Endothelial cell (in vitro differentiated cells): Measurements from ENCODE around the gene ARID3C. TPM values are rescaled to one million over a fixed set of nuclear protein-coding genes. Genes with fewer than 3 reads are reported as not detected.

ENCODE experiments used
- DNase-seq: peaks from one replicate; pipeline ENCODE4 v3.0.0; 2021; ENCODE audit warnings: low spot score
- H3K27ac Mint-ChIP-seq: one replicate; pipeline ENCODE4 v1.8.0; 2021; ENCODE audit warnings: mixed read lengths, inconsistent platforms; ENCODE audit not compliant: unreplicated experiment
- H3K27me3 Mint-ChIP-seq: one replicate; pipeline ENCODE4 v1.8.0; 2021; ENCODE audit warnings: mild to moderate bottlenecking, moderate library complexity, mixed read lengths, inconsistent platforms; ENCODE audit not compliant: unreplicated experiment
- H3K36me3 Mint-ChIP-seq: one replicate; pipeline ENCODE4 v1.8.0; 2021; ENCODE audit warnings: mild to moderate bottlenecking, low read depth, mixed read lengths, inconsistent platforms; ENCODE audit not compliant: unreplicated experiment
- H3K4me1 Mint-ChIP-seq: one replicate; pipeline ENCODE4 v1.8.0; 2021; ENCODE audit warnings: mild to moderate bottlenecking, mixed read lengths, inconsistent platforms; ENCODE audit not compliant: unreplicated experiment
- H3K4me3 Mint-ChIP-seq: one replicate; pipeline ENCODE4 v1.8.0; 2021; ENCODE audit warnings: mild to moderate bottlenecking, mixed read lengths, inconsistent platforms; ENCODE audit not compliant: unreplicated experiment
- H3K9me3 Mint-ChIP-seq: one replicate; pipeline ENCODE4 v1.8.0; 2021; ENCODE audit warnings: mixed read lengths, inconsistent platforms; ENCODE audit not compliant: unreplicated experiment
- total RNA-seq: library from RNA; stranded (reverse); fragmentation: NEBNext Ultra II Directional; extraction: Animal tissue kit (Norgen Biotek cat#: 25700); gene quantifications from one replicate; pipeline ENCODE4 v1.2.1, GENCODE V29; 2021; ENCODE audit not compliant: unreplicated experiment
- TF ChIP-seq, protein P1 (sequence below): fragments of 200-600 bp; sonication (generic); IDR thresholded peaks from one replicate; pipeline ENCODE4 v1.5.0; 2021; ENCODE audit warnings: antibody characterized with exemption; ENCODE audit not compliant: unreplicated experiment

ARID3C gene
- total RNA-seq, 1 donor from 2014 or later, result not detected

DNA sequence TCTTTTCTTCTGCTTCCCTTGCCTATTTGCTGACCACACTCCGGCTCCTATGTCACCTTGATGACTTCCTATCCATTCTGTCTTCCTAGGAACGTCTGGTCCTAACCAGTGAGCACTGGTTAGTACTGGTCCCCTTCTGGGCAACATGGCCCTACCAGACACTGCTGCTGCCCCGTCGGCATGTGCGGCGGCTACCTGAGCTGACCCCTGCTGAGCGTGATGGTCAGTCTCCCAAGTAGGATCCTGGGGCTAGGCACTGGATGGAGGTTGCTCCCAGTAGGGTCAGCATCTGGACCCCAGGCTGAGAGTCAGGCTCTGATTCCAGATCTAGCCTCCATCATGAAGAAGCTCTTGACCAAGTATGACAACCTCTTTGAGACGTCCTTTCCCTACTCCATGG, 19.8 kb upstream of the ARID3C start:
- no peaks in the 10 kb centered on the region for H3K9me3 Mint-ChIP-seq
- DNase-seq, result no peak
- peaks cover 11% of the 10 kb centered on the region for H3K36me3 Mint-ChIP-seq
- H3K27me3 Mint-ChIP-seq, result peaks cover 15% of the 10 kb centered on the region
- H3K27ac Mint-ChIP-seq, result no peak overlapping the region
- TF ChIP-seq, protein P1, sequence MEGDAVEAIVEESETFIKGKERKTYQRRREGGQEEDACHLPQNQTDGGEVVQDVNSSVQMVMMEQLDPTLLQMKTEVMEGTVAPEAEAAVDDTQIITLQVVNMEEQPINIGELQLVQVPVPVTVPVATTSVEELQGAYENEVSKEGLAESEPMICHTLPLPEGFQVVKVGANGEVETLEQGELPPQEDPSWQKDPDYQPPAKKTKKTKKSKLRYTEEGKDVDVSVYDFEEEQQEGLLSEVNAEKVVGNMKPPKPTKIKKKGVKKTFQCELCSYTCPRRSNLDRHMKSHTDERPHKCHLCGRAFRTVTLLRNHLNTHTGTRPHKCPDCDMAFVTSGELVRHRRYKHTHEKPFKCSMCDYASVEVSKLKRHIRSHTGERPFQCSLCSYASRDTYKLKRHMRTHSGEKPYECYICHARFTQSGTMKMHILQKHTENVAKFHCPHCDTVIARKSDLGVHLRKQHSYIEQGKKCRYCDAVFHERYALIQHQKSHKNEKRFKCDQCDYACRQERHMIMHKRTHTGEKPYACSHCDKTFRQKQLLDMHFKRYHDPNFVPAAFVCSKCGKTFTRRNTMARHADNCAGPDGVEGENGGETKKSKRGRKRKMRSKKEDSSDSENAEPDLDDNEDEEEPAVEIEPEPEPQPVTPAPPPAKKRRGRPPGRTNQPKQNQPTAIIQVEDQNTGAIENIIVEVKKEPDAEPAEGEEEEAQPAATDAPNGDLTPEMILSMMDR, result no peak
- peaks cover 31% of the 10 kb centered on the region for H3K4me1 Mint-ChIP-seq
- H3K4me3 Mint-ChIP-seq, result peak overlapping the region; percentile 11

DNA sequence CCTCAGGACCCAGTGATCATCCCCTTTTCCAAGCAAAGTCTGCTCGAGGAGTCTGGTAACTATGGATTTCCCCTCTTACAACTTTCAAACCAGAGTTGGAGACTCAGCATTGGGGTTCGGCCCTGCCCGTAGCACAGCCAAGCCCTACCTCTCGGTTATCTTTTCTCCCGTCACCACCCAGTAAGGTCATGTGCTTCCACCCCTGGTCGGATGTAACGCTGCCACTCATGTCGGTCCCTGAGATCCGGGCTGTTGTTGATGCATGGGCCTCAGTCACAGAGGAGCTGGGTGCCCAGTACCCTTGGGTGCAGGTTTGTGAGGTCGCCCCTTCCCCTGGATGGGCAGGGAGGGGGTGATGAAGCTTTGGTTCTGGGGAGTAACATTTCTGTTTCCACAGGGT, 18.8 kb upstream of the ARID3C start:
- Mint-ChIP-seq H3K36me3 (peaks cover 11% of the 10 kb centered on the region), H3K9me3 (no peaks in the 10 kb centered on the region), H3K4me1 (peaks cover 22% of the 10 kb centered on the region), H3K27ac (no peak overlapping the region), H3K27me3 (peaks cover 15% of the 10 kb centered on the region), H3K4me3 (peak overlapping the region; percentile 92)
- no peak for DNase-seq
- TF ChIP-seq, protein P1, result no peak

DNA sequence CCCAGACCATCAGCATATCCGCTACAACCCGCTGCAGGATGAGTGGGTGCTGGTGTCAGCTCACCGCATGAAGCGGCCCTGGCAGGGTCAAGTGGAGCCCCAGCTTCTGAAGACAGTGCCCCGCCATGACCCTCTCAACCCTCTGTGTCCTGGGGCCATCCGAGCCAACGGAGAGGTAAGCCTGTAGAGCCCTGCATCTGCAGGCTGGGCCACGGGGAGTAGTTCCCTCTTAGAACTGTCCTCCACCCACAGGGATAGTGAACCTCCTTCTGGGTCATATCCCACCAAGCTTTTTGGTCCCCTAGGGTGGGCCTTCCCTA, 18.2 kb upstream of the ARID3C start:
- DNase-seq, result no peak
- Mint-ChIP-seq H3K4me1 (peaks cover 16% of the 10 kb centered on the region), H3K9me3 (no peaks in the 10 kb centered on the region), H3K4me3 (peak overlapping the region; percentile 92), H3K27me3 (peaks cover 13% of the 10 kb centered on the region), H3K36me3 (peaks cover 11% of the 10 kb centered on the region), H3K27ac (no peak overlapping the region)
- TF ChIP-seq, protein P1, result no peak

DNA sequence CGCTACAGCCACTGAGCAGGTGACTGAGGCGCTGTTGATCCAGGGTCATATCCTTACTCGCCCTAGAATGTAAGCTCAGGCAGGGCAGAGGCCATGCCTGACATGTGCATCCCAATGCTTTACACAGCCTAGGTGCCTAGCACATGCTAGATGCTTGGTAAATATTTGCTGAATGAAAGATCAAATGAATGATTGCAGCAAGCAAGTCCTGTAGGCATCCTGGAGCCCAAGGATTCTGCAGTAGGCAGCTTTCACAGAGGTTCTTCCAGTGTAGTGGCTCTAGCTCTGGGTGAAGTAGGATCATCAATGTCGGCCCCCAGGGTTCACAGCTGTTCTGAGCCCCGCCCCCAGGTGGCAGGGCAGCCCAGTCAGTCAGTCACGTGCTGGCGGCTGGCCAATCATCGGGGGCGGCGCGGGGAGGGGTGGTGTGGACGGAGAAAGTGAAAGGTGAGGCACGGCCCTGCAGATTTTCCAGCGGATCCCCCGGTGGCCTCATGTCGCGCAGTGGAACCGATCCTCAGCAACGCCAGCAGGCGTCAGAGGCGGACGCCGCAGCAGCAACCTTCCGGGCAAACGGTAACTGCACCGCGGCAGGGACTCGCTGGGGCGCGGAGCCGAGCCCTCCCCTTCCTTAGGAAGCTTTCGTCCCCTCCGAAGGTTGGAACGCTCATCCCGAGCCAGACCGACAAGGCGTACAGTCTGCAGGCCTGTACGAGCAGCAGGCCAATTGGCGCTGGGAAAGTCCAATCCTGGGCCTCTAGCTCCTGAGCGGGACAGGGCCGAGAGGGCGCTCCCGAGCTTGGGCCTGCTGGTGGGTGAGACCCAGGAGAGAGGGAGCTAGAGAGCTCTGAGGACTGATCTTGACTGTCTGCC, 17.6 kb upstream of the ARID3C start, which contains the start of gene GALT:
Gene GALT (plus strand): TSS at position 465 of the 873 bp plus-strand sequence. CDS start 30 bp downstream, at position 495.
- peak; percentile 95 for DNase-seq
- H3K36me3 Mint-ChIP-seq, result peaks cover 11% of the 10 kb centered on the region
- peaks cover 12% of the 10 kb centered on the region for H3K27me3 Mint-ChIP-seq
- H3K9me3 Mint-ChIP-seq, result no peaks in the 10 kb centered on the region
- peak within 1 kb of the TSS; percentile 92 for H3K4me3 Mint-ChIP-seq
- H3K4me1 Mint-ChIP-seq, result peaks cover 12% of the 10 kb centered on the region
- TF ChIP-seq, protein P1, result peak; percentile 26
- H3K27ac Mint-ChIP-seq, result peak within 1 kb of the TSS; percentile 18

DNA sequence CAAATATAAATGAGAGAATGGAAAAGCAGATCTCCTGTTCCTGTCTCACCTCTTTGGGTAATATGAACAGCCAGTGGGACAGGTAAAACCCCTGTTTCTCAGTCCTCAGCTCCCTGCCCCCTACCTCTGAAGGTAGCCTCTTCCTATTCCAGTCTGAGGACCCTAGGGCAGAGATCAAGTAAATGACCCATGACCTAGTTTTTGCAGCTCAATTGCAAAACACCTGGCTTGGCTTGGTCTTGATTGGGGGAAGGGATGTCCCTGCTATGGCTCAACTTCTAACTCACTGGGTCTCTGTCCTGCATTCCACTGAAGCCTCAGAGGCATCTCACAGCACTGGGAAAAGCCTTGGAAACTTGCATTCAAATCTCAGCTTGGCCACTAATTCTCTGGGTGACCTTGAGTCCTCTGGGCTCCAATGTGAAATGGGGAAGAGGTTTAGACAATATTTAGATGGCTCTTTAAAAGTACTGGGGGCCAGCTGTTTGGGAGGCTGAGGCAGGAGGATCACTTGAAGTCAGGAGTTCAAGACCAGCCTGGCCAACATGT, 16.0 kb upstream of the ARID3C start:
- H3K36me3 Mint-ChIP-seq, result peaks cover 11% of the 10 kb centered on the region
- TF ChIP-seq, protein P1, result no peak
- H3K4me3 Mint-ChIP-seq, result no peak overlapping the region
- H3K9me3 Mint-ChIP-seq, result no peaks in the 10 kb centered on the region
- DNase-seq, result no peak
- peaks cover 11% of the 10 kb centered on the region for H3K27me3 Mint-ChIP-seq
- no peak overlapping the region for H3K27ac Mint-ChIP-seq
- H3K4me1 Mint-ChIP-seq, result peaks cover 11% of the 10 kb centered on the region
